GM21786 (cell line): ENCODE measurements around the gene PABPC3.

Experiments used
- ATAC-seq: cut with Tn5 transposase; IDR thresholded peaks from one replicate; pipeline ENCODE4 v1.9.1; 2021; ENCODE audit not compliant: unreplicated experiment

The PABPC3 gene

DNA sequence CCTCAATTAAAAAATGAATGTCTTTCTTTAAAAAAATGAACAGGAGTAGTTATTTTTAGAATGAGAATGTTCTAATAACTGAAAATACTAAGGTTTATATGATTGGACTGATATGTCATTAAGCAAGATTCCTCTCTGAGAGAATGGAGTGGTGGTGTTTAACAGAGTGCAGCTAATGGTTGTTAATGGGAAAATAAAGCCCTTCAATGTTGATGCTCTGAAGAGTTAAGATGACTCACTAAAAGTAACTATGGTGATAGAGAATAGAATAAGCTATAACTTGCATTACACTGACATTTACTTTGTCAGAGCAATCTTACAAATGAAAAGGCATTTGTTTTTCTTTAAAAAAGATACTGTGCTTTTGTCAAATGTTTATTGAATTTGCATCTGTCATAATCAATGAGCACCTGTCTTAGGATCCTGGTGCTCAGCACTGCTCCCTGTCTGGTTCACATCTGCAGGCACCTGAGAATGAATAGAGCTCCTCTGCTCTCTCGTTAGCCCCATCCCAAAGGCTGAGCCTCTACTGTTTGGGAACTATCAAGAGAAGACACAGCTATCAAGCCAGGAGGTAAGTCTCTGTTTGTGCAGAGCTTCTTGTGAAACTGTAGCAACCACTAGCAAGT lies 15.1 kb downstream of the PABPC3 start:
- no peak for ATAC-seq

DNA sequence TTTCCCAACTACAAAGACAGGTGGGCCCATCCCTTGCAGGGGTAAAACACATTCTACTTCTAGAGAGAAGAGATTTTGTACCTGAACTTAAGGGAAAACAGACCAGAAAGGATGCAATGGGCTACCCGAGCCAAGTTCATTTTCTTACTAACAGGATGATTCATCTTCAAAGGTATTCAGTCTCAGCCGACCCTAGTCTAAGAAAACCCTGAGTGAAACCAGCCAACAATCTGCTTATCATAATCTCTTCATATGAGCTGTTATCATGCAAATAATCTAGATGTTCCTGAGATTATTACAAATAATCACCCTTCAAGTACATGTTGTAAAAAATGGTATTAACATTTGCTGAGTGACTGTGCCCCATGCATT lies 15.6 kb downstream of the PABPC3 start:
- no peak for ATAC-seq

DNA sequence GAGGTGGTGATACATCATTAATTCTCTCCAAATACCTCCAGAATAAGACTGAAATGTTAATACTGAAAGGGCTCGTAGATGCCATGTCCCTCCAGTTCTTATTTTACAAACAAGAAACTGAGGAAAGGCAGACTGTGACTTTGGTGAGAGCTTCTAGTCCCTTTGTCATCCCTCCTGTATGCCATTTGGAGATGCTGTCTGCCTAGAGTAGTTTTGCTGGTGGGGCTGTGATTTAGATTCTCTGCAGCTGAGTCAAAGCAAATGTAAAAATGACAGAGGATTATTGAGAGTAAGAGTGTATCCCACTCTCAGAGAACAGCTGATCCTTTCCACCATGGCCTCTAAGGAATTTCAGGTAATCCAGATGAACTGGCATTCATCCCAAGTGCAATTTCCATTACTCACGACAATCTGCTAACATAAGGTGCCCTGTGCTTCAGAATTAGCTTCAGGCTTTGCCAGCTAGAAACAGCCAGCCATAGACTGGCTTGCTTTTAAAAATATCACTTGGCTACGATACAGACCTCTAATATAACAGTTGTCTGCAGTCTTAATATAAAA lies 16.8 kb downstream of the PABPC3 start:
- ATAC-seq = no peak

DNA sequence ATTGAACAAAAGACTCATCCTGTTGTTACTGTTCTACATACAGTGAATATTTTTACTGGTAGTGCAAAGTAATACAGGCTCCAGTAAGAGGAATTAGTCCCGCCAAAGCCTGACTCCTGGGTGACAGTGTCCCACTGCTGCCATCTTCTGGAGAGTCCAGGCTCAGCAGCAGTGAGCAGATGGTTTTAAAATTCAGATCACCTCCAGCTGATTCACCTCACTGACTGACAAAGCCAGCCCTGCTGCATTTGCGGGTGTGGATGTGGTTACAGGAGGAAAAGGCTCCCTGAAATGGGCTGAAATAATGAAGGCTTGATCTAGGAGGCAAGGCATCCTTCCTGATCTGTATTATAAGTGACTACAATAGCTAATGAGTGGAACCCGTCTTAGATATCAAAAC lies 18.3 kb downstream of the PABPC3 start:
- peak; percentile 91 for ATAC-seq

DNA sequence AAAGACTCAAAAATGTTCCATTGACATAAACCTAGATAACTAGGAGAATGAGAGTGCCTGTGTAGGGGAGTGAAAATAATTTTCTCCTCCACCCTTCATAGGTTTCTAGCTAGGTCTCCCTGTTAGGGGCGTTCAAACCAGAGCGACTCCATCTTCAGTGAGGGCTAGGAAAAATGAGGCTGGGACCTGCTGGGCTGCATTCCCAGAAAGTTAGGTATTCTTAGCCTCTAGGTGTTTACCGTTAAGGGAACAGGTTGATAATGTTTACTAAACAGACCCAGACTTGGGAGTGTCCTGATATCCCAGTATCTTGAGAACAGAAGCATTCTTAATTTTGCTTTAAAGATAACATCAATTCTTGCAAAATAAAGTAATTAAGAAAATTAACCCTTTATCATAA lies 20.1 kb downstream of the PABPC3 start:
- ATAC-seq = no peak

DNA sequence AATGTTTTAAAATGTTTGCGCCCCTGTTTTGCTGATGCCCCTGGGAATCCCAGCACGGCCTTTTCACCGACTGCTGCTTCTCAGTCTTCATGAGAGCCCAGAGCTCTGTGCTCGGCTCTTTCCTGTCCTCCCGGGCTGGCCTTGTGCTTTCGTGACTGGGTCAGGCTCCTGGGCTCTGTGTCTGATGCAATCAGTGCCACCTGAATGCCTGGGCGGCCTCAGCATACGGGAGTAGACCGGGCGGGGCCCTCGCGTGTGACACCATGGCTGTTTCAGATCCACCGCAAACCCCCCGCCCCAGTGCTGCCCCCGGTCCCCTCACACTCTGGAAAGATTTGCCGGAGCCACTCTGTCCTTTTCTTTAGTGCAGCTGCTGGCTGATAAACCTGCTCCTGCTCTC lies 21.4 kb downstream of the PABPC3 start:
- ATAC-seq = no peak

DNA sequence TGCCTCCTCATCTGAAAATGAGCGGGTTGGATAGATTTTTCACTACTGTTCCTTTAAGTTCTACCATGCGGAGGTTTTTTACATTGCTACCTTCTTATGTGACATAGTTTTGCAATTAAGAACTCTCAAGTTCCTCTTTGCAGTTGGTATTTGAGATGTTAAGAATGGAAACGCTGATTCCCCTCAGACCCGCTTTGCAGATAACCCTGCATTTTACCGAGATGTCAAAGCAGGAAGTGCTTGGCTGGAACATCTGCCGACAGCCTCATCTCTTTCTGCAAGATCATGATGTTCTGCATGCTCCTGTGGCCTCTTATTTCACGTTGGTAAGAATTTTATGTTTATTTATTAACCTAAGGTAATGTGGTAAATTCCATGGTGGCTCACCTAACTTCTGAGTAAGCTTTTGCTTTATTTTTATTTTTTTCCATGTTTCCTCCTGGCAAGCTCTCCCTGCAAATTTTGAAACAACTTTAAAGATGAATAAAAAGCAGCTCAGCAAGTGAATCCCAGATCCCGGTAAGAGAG lies 22.5 kb downstream of the PABPC3 start:
- no peak for ATAC-seq

DNA sequence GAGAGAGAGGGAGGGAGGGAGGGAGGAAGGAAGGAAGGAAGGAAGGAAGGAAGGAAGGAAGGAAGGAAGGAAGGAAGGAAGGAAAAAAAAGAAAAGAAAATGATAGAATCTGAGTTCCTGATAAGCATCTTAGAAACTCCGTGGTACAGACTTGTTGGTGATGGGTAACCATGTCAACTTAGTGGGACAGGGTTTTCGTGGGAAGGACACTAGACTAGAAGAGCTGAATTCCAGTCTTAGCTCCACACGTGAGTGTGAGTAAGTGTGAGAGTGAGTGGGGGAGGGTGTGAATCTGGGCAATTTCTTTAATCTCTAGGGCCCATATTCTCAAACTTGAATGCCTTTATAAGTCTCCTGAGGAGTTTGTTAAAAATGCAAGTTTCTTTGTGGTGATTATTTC lies 35.0 kb downstream of the PABPC3 start:
- no peak for ATAC-seq

DNA sequence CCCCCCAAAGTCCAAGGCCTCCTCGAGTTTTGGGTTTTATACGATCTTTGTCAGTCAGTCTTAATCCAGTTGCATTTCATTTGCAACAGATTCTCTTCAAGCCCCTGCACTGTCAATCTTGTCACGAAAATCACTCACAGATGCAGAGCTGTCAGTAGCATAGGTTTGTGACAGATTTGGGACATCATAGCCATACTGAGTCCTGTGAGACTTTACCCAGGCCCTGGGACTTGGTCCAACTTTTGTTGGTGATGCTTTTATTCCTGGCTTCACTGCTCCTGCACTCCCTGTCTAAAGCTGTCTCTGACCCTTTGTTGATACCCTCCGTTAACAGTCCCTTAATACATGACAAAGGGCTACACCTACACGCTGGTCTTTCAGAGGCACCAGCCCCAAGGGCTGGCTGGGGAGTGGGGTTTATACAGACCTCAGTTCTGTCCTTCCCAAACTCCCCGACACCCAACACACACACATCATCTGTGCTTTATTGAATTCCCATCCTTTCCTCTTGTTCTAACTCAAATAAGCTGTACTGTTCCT lies 36.0 kb downstream of the PABPC3 start:
- no peak for ATAC-seq

DNA sequence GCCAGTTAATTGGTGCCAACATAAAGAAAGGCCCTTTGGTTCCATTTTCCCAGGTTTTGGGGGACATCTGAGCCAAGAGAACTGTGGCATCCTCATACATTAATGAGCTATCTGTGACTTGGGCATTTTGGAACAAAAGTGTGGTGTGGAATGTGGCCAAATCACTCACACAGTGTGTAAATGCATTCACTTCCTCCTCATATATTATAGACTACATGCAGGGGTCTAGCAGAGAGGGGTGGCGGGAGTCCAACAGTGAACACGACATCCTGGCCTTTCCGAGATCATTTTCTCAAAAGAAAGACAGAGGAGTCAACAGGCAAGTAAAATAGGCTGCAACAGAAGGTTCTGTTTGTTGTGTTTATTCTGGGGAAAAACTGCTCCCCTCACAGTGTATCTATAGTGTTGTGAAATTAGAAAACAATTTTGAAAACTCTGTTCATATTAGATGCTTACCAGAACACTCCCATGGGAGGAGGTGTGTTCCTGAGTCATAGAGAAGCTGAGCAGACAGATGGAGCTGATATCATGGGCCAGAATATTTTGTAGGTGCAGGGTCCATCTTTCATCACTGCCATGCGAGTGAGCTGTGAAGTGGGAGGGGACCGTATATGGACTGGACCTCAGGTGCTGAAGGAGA lies 36.9 kb downstream of the PABPC3 start:
- no peak for ATAC-seq

DNA sequence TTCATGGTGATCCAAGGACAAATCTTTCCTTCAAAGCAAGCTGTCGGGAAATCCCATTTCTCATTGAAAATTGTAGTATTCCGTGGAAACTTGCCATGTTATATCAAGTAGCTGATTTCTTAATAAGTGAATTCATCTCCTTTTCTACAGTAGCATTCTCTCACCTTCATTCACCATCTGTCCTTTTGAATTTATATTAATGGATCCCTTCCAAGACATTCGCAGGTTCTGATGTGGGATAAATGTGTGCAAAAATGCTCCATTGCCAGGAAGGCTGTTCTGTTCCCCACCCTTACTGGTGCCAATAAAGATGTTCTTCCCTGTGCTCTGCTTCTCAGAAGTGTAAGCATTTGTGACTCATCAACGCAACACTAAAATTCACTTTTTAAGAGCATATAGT lies 40.0 kb downstream of the PABPC3 start:
- no peak for ATAC-seq

DNA sequence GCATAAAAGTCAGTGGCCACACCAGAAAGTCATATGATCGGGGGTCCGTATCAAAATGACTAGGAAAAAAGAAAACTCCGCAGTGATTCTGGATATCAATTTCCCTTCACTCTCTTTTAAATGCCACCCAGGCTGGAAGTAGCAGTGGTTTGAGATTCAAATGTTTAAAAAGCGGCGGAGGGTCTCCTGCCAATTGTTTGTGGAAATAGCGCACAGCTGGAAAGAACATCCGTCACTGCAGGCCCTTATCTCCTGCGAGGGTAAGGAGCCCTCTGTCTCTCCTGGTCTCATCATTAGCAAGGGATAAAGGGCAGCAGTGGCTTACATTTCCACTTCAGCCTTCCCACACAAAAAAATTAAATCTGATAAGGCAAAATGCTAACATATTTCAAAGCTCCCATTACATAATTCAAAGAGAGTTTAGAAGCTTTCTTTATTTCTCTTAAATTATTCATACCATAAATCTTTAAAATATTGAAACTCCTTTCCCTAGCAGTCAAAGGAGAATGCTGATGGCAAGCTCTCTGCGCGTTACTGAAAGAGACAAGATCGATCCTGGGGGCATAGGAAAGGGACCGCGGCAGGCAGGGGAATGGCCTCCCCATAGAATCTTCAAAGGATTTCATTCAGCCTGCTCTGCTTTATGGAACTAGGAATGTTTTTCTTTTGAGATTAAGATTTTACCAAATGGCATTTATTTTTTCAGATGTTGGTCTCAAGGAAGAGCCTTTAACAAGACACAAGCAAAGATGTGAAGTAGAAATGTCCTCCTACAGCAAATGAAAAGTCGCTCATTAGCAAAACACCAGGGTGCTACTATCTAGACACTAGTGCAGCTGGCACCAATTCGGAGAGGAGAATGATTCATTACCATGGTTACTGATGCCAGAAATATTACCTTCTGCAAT lies 41.2 kb downstream of the PABPC3 start:
- no peak for ATAC-seq

DNA sequence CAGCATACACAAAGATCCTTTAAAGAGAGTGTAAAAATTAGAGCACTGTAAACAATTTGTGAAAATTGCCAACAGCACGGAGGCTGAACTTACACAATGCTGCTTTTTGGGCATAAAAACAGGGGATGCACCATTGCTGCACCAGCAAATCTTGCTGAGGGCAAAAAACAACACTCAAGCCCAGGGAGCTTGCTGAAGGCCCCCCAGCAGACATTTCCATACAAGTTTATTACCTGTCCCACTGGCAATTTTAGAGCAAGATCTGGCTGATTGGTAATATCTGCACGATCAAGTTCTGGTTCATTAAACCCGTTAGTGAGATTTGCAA lies 41.8 kb downstream of the PABPC3 start:
- no peak for ATAC-seq

DNA sequence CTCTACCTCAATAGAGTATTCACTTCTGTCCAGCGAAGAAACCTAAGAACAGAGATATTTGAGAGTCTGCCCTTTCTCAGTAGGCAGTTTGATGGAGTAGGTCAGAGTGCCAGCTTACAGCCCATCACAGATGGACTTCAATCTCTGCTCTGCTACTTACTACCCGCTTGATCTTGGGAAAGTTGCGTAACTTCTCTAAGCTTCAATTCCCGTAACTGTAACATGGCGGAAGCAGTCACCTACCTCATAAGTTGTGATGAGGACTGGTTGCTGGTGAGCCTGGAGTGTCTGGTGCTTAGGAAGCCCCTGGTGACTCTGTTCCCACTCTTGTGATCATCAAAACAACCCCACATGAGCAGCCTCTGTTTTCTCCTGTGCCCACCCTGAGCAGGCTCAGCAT lies 45.1 kb downstream of the PABPC3 start:
- no peak for ATAC-seq

DNA sequence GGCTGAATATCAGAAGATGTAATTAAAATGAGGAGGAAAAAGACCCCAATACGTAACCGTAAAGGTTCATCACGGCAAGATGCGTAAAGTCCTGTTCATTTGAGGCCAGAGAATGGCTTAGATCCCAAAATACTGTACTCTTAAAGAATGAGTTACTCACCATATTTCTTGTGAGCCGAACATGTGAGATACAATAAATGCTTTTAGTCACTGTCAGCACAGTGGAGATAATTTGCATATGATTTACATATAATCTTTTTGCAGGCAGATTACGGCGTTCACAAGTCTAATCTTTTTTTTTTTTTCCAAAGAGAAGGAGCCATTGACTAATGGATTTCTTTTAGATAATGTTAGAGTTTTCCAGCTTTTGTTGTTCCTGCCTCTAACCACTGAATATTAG lies 47.8 kb downstream of the PABPC3 start:
- ATAC-seq = no peak

DNA sequence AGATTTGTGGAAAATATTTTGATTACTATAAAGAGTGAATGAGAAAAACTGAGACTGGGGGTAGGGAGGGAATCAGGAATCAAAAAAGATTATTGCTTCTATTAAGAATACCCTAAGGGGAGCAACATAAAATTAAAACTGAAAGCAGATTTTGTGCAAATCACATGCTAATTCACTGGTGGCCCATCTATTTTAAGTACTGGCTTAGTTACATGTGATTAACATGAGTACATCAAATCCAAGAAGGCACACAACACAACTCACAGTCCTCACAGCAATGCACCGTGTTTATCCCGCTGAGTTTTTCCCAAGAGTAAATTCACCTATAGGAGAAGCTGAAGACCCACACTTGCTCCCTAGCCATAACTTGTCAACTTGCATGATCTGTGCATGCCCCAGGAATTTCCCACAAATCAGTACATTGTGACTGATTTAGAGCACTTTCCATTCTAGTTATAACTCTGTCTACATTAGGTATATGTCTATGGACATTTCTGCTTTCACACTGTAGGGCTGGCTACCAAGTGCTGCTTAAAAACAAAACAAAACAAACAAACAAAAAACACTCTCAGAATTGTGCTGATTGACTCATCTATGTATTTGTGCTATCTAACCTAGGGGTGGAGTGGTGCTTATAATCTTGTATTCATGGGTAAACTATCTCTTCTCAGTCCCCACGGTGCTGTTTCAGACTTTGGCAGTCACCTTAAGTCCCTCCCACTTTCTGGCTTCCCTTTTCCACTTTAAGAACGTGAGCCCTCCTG lies 51.9 kb downstream of the PABPC3 start:
- no peak for ATAC-seq

DNA sequence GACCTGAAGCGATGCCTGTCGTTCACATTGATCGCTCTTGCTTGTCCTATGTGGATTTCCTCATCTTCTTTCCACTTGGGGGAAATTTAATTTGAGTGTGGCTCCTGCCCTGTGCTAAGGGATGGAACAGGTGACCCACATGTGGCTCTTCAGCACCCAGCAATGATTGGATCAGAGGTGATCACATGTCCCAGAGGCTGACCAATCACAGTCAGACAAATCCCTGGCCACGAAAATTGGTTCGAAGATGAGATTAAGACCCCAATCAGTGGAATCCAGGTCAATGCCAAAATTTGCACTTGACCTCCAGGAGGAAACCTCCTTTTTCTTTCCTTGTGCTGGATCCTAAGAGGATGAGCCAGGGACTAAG lies 52.5 kb downstream of the PABPC3 start:
- ATAC-seq = no peak
